ENCODE data around the gene DBH.

The DBH gene

DNA sequence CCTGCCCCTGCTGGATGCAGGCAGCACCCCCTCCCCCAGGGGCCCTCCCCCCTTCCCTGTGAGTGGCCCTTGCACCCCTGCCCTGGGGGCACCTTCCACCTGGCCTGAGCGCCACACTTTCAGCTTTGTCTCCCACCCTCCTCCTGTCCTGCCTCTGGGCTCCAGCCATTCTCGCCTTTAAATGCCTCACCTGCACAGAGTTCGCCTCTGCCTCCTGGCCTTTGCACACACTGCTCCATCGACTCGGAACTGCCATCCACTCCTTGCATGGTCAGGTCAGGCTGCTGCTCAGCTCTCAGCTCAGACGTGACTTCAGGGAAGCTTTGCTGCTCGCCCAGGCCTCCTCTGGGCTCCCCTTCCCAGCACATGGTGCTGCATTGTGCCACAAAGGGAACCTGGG, 37.2 kb upstream of the DBH start:
- TF ChIP-seq CTCF (IDR thresholded peaks at IDR 0.05; ENCODE audit: control insufficient read depth, extremely low read depth, insufficient read depth) = no peak
- DNase-seq (ENCODE audit: low read depth) = no peak
- no peak overlapping the region for H3K4me3 ChIP-seq (ENCODE audit: low read depth, low read length)

DNA sequence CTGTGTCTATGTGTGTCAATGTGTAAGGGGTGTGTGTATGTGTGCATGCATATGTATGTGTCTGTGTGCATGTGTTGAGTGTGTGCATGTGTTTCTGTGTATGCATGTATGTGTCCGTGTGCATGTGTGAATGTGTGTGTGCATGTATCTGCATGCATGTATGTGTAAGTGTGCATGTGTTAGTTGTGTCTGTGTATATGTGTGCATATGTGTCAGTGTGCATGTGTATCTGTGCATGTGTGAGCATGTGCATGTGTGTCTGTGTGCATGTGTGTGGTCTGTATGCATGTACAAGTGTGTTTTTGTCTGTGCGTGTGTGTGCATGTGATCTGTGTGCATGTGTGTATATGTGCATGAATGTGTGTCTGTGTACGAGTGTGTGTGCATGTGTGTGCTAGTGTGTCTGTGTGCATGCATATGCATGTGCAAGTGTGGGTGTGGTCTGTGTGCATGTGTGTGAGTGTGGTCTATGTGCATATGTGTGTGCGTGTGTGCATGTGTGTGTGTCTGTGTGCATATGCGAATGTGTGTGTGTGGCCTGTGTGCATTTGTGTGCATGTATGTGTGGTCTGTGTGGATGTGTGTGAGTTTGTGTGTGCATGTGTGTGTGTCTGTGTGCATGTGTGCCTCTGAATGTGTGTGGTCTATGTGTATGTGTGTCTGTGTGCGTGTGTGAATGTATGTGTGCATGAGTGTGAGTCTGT, 36.5 kb upstream of the DBH start:
- no peak for TF ChIP-seq CTCF (IDR thresholded peaks at IDR 0.05; ENCODE audit: control insufficient read depth, extremely low read depth, insufficient read depth)
- no peak for DNase-seq (ENCODE audit: low read depth)

GRCh38 chr9:133600739-133601138, 35.4 kb upstream of the DBH start:
- DNase-seq (ENCODE audit: low read depth) = no peak
- no peak for TF ChIP-seq CTCF (IDR thresholded peaks at IDR 0.05; ENCODE audit: control insufficient read depth, extremely low read depth, insufficient read depth)

More for the DNA sequence above, 36.5 kb upstream of the DBH start:
- H3K4me3 ChIP-seq (ENCODE audit: low read depth, low read length) = no peak overlapping the region

DNA sequence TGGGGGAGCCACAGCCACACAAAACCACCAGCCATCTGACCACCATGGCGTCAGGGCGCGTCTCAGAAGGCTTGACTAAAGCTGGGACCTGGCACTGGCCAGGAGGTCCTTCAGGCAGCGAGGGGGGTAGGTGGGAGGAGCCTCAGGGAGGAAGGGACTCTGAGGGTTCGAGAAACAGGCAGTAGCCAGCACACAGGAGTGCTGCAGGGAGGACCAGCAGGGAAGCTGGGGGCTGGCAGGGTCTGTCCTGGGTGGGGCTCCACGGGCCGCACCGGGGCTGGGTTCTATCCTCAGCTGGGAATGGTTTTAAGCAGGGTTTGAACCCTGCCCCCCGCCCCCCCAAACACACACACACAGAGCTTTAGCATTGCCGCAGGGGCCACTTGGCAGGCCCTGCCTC, 34.4 kb upstream of the DBH start:
- H3K4me3 ChIP-seq (ENCODE audit: low read depth, low read length) = no peak overlapping the region
- no peak for TF ChIP-seq CTCF (IDR thresholded peaks at IDR 0.05; ENCODE audit: control insufficient read depth, extremely low read depth, insufficient read depth)
- DNase-seq (ENCODE audit: low read depth) = no peak

More at GRCh38 chr9:133600739-133601138, 35.4 kb upstream of the DBH start:
- H3K4me3 ChIP-seq (ENCODE audit: low read depth, low read length) = no peak overlapping the region

DNA sequence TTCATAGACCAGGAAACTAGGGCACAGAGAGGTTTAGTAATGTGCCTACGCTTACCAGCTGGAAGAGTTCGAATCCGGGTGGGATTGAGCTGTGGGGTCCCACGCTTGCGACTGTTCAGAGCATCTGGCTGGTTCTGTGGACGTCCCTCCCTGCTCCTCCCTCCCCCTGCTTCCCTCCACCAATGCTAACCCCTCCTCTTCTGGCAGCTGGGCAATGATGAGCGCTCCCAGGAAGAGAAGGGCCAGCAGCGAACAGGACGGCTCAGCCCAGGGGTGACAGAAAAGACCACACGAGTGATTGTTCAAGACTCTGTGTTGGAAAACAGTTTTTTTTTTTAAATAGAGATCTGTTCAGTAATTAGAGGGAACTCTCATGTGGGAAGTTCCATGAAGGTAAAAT, 33.9 kb upstream of the DBH start:
- H3K4me3 ChIP-seq (ENCODE audit: low read depth, low read length) = no peak overlapping the region
- DNase-seq (ENCODE audit: low read depth) = no peak
- no peak for TF ChIP-seq CTCF (IDR thresholded peaks at IDR 0.05; ENCODE audit: control insufficient read depth, extremely low read depth, insufficient read depth)

DNA sequence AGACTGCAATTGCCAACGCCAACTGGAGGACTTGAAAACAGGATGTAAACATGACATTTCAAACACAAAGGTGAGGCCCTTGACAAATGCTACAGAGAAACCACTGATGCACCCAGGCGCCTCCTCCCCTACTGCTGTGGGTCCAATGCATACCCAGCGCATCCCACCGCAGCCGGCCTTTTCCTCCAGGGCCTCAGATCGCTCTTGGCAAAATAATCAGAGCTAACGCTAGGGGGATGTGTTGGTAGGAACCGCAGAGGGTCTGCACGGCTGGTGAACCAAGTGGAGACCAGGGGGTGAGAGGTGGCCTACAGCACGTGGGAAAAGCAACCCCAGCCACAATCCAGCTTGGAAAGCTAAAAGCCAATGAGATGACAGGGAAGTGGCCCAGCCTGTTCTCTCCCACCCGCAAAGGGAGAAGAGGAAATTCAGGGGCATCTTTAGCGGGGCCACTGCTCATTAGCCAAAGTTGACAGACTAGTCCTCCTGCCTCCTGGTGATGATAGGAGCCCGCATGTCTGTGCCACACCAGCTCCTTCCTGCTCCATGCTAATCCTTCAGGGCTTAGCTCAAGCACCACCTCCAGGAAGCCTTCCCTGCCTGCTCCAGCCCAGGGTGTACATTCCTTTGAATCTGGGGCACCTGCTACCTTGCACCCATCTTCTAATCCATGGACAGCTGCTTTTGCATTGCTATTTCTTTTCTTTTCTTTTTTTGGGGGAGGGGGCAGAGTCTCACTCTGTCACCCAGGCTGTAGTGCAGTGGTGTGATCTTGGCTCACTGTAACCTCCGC, 32.8 kb upstream of the DBH start:
- no peak overlapping the region for H3K4me3 ChIP-seq (ENCODE audit: low read depth, low read length)
- no peak for DNase-seq (ENCODE audit: low read depth)
- TF ChIP-seq CTCF (IDR thresholded peaks at IDR 0.05; ENCODE audit: control insufficient read depth, extremely low read depth, insufficient read depth) = no peak
